Subcutaneous abdominal adipose tissue (tissue), 5 donors: Measurements from ENCODE around the gene TGM6.
"Not testable (repeated sequence)": the region's sequence is repeated elsewhere in the genome, so short reads cannot be mapped to it uniquely, and the experiment has no call there.

Experiments used
- H3K27ac ChIP-seq: one replicate; pipeline ENCODE4 v1.7.0; 2013; ENCODE audit warnings: low read depth, mild to moderate bottlenecking, inconsistent platforms, low read length, moderate library complexity
- H3K27me3 ChIP-seq, 5 donors: one replicate each; pipeline ENCODE4 v1.7.0; 2013; ENCODE audit warnings: low read length in 5 of 5, inconsistent platforms in 1 of 5; ENCODE audit not compliant: control insufficient read depth in 5 of 5, insufficient read depth in 4 of 5
- H3K36me3 ChIP-seq, 5 donors: one replicate each; pipeline ENCODE4 v1.7.0; 2013; ENCODE audit warnings: low read length in 5 of 5; ENCODE audit not compliant: control insufficient read depth in 5 of 5, insufficient read depth in 5 of 5
- H3K4me1 ChIP-seq, 5 donors: one replicate each; pipeline ENCODE4 v1.7.0; 2013; ENCODE audit warnings: low read length in 5 of 5, mild to moderate bottlenecking in 3 of 5, moderate library complexity in 1 of 5; ENCODE audit not compliant: control insufficient read depth in 5 of 5, insufficient read depth in 5 of 5
- H3K4me3 ChIP-seq, 5 donors: one replicate each; pipeline ENCODE4 v1.7.0; 2013; ENCODE audit warnings: low read length in 5 of 5, low read depth in 1 of 5
- H3K9ac ChIP-seq, 5 donors: one replicate each; pipeline ENCODE4 v1.7.0; 2013; ENCODE audit warnings: low read length in 5 of 5, mild to moderate bottlenecking in 4 of 5, moderate library complexity in 3 of 5
- H3K9me3 ChIP-seq, 5 donors: one replicate each; pipeline ENCODE4 v1.7.0; 2013; ENCODE audit warnings: low read length in 5 of 5; ENCODE audit not compliant: control insufficient read depth in 5 of 5
- donor health status: healthy.
- donor health status: healthy.
- donor health status: healthy.
- donor health status: healthy.
- donor health status: healthy.

The TGM6 gene

DNA sequence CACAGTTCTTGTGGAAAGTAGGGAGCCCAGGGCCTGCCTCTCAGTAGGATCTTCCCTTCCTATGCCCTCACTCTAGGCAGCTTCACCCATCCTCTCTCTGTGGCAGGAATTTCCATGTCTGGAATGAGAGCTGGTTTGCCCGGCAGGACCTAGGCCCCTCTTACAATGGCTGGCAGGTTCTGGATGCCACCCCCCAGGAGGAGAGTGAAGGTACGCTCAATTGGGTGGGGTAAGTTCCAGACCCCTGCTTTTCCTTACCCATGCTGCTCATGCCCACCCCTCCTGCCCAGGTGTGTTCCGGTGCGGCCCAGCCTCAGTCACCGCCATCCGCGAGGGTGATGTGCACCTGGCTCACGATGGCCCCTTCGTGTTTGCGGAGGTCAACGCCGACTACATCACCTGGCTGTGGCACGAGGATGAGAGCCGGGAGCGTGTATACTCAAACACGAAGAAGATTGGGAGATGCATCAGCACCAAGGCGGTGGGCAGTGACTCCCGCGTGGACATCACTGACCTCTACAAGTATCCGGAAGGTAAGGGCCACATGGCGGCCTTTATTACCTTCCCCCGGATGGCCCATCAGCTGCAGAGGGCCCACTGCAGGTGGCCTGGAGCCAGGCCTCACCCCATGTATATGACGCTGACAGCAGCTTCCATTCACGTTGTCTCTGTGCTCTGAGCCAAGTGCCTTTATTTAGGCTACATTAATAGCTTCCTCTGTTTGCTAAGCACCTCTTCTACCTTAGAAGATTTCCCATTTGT is 22.8 kb downstream of the TGM6 start:
- Histone ChIP-seq H3K9me3 (peaks cover 6 to 16% (median 15%) of the 10 kb centered on the region in 5 donors), H3K9ac (no peak overlapping the region), H3K4me1 (no peaks in the 10 kb centered on the region), H3K4me3 (no peak overlapping the region), H3K27me3 (peaks cover 0 to 9% (median 7%) of the 10 kb centered on the region in 5 donors), H3K27ac (no peak overlapping the region), H3K36me3 (no peaks in the 10 kb centered on the region)

DNA sequence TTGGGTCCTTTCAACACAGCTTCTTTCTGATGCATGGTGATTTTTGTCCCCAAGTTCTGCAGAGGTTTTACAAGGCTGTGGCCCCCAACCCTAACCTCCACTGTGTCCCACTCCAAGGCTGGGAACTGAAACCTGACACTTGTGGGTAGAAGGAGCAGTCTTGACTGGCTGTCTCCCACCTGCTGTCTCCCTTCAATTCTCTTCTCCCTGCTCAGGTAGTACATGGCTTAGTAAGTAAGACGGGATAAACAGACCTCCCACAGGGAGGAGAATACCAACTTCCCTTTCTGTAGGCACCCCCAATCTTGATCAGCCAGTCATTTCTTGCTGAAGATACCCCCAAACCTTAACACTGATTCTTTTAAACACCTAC is 25.0 kb downstream of the TGM6 start:
- H3K9me3 ChIP-seq = peaks cover 6 to 22% (median 13%) of the 10 kb centered on the region in 5 donors
- no peak overlapping the region for H3K9ac ChIP-seq
- H3K4me1 ChIP-seq = no peaks in the 10 kb centered on the region
- no peak overlapping the region for H3K27ac ChIP-seq
- H3K36me3 ChIP-seq = no peaks in the 10 kb centered on the region
- peaks cover 0 to 9% (median 7%) of the 10 kb centered on the region in 5 donors for H3K27me3 ChIP-seq
- H3K4me3 ChIP-seq = no peak overlapping the region

DNA sequence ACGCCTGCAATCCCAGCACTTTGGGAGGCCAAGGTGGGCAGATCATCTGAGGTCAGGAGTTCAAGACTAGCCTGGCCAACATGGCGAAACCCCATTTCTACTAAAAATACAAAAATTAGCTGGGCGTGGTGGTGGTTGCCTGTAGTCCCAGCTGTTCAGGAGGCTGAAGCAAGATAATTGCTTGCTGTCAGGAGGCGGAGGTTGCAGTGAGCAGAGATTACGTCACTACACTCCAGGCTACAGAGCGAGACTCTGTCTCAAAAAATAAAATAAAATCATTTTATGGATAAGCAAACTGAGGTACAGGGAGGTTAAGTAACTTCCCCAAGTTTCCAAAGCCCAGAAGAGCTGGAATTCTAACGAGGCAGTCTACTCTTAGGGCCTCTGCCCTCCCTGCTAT is 26.7 kb downstream of the TGM6 start:
- peaks cover 6 to 22% (median 13%) of the 10 kb centered on the region in 5 donors for H3K9me3 ChIP-seq
- H3K27me3 ChIP-seq, H3K27ac ChIP-seq, H3K9ac ChIP-seq, H3K36me3 ChIP-seq, H3K4me1 ChIP-seq, H3K4me3 ChIP-seq: not testable (repeated sequence)

DNA sequence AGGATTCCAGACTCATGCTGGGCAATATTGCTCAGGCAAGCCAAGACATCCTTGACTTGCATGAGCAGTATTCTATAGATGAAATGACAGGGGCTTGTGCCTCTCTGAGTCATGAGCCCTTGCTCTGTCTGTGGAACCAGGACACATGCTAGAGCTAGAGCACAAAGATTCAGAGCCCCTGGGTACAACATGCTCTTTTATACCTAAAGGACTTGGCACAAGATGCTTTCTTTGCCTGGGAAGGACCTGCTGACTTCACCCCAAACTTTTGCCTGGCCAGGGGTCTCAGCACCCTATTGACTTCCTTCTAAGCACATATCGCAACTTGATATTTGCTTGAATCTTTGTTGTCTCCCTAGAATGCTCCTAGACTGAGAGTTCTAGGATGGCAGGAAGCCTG is 27.4 kb downstream of the TGM6 start:
- Histone ChIP-seq H3K4me1 (no peaks in the 10 kb centered on the region), H3K4me3 (no peak overlapping the region), H3K9me3 (peaks cover 6 to 22% (median 13%) of the 10 kb centered on the region in 5 donors), H3K27me3 (peaks cover 0 to 9% (median 7%) of the 10 kb centered on the region in 5 donors), H3K9ac (no peak overlapping the region), H3K36me3 (no peaks in the 10 kb centered on the region), H3K27ac (no peak overlapping the region)

DNA sequence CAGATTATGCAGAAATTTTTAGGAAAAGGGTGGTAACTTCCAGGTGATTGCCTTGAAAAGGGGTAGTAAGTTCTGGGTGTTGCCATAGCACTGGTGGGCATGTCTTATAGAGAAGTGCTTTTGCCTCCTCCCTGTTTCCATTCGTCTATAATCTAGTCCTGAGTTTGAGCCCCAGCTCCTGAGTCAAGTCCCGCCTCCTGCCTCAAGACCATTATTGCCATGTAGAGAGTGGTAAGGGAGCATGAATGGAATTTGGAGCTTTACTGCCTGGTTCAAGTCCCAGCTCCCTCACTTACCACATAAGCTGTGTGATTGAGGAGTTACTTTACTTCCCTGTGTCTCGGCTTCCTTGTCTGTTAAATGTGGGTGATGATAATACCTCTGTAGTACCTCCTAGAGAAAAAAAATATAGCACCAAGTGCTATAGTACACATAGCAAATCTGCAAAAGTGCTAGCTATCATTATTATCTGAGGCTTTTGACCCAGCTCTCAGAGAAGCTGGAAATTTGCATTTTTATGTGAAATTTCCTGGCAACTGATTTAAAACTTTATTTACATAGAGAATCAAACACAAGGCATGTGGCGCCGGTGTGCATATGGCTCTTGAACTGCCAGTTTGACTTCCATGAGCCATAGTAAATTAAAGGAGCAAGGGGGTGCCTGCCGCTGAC is 36.0 kb downstream of the TGM6 start:
- H3K27me3 ChIP-seq = peaks cover 0 to 9% (median 0%) of the 10 kb centered on the region in 5 donors
- H3K9me3 ChIP-seq = no peaks in the 10 kb centered on the region
- H3K4me3 ChIP-seq = no peak overlapping the region
- H3K36me3 ChIP-seq = no peaks in the 10 kb centered on the region
- no peaks in the 10 kb centered on the region for H3K4me1 ChIP-seq
- H3K27ac ChIP-seq = no peak overlapping the region
- H3K9ac ChIP-seq = no peak overlapping the region

DNA sequence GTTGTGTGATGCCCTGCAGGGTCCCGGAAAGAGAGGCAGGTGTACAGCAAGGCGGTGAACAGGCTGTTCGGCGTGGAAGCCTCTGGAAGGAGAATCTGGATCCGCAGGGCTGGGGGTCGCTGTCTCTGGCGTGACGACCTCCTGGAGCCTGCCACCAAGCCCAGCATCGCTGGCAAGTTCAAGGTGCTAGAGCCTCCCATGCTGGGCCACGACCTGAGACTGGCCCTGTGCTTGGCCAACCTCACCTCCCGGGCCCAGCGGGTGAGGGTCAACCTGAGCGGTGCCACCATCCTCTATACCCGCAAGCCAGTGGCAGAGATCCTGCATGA is 36.5 kb downstream of the TGM6 start:
- Histone ChIP-seq H3K9ac (no peak overlapping the region), H3K27me3 (peaks cover 0 to 9% (median 0%) of the 10 kb centered on the region in 5 donors), H3K4me1 (no peaks in the 10 kb centered on the region), H3K36me3 (no peaks in the 10 kb centered on the region), H3K9me3 (no peaks in the 10 kb centered on the region), H3K27ac (no peak overlapping the region), H3K4me3 (no peak overlapping the region)

DNA sequence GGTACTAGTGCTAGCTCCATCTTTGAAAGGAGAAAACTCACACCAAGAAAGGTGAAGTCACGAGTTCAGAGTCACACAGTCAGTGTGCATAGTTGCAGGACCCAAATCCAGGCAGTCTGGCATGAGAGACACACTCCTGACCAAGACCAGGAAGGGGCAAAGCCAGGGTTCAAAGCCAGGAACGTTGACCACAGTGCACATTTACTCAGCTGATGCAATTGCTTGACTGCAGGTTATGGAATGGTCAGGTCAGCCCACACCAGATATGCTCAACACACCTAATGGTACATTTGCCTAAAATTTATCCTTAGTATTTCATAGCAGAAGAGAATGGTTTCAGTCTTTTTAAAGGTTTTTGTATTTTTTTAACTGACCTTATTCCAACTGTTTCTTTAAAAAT is 37.7 kb downstream of the TGM6 start:
- H3K4me1 ChIP-seq = no peaks in the 10 kb centered on the region
- H3K36me3 ChIP-seq = no peaks in the 10 kb centered on the region
- H3K9me3 ChIP-seq = no peaks in the 10 kb centered on the region
- H3K4me3 ChIP-seq = no peak overlapping the region
- no peak overlapping the region for H3K9ac ChIP-seq
- H3K27ac ChIP-seq = no peak overlapping the region
- H3K27me3 ChIP-seq = peaks cover 0 to 9% (median 0%) of the 10 kb centered on the region in 5 donors

DNA sequence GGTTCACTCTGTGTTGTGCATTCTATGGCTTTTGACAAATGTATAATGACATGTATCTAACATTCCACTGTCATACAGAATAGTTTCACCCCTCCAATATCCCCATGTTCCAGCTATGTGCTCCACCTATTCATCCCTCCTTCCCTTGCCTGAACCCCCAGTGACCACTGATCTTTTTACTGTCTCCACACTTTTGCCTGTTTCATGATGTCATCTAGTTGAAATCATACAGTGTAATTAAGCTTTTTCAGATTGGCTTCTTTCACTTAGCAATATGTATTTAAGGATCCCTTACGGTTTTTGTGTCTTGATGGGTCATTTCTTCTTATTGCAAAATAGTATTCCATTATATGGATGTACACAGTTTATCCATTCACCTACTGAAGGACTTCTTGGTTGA is 39.8 kb downstream of the TGM6 start:
- Histone ChIP-seq H3K36me3 (no peaks in the 10 kb centered on the region), H3K9ac (no peak overlapping the region), H3K4me3 (no peak overlapping the region), H3K27me3 (peaks cover 0 to 6% (median 0%) of the 10 kb centered on the region in 5 donors), H3K27ac (no peak overlapping the region), H3K4me1 (no peaks in the 10 kb centered on the region), H3K9me3 (peaks cover 0 to 2% (median 0%) of the 10 kb centered on the region in 5 donors)

DNA sequence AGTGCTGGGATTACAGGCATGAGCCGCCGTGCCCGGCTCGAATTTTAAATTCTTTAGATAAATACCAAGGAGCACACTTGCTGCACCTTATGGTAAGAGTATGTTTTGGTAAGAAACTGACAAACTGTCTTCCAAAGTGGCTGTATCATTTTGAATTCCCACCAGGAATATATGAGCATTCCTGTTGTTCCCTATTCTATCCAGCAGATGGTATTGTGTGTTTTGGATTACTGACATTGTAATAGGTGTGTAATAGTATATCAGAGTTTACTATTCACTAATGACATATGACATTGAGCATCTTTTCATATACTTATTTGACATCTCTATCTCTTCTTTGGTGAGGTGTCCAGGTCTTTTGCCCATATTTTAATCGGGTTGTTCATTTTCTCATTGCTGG is 40.5 kb downstream of the TGM6 start:
- Histone ChIP-seq H3K4me3 (no peak overlapping the region), H3K9ac (no peak overlapping the region), H3K9me3 (peaks cover 0 to 2% (median 0%) of the 10 kb centered on the region in 5 donors), H3K27me3 (no peaks in the 10 kb centered on the region), H3K4me1 (no peaks in the 10 kb centered on the region), H3K27ac (no peak overlapping the region), H3K36me3 (no peaks in the 10 kb centered on the region)

DNA sequence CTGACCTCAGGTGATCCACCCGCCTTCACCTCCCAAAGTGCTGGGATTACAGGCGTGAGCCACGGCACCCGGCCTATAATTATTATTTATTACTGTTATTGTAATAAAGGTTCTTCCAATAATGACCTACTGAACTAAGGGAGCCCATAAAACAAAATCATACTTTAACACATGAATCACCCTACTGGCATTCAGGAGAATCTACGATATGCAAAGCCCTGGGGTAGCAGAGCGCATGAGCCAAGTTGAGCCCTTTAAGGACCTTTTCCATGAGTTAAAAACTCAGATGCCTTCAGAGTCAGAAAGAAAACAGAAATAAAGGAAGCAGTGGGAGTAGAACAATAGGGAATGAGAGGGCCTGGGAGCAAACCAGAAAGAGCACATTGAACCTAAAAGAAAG is 48.4 kb downstream of the TGM6 start:
- Histone ChIP-seq H3K4me3 (no peak overlapping the region), H3K36me3 (no peaks in the 10 kb centered on the region), H3K27me3 (peaks cover 0 to 3% (median 0%) of the 10 kb centered on the region in 5 donors), H3K9me3 (no peaks in the 10 kb centered on the region), H3K9ac (no peak overlapping the region), H3K27ac (no peak overlapping the region), H3K4me1 (no peaks in the 10 kb centered on the region)
